A549 (cell line): ENCODE results near the gene ERAP2. TPM values are rescaled to one million over a fixed set of nuclear protein-coding genes. Genes with fewer than 3 reads are reported as not detected.
A peak's percentile ranks its signal among the peaks of the same experiment; 100 is the strongest.
"Not testable (repeated sequence)": the region's sequence is repeated elsewhere in the genome, so short reads cannot be mapped to it uniquely, and the experiment has no call there.

Experiments used
- ATAC-seq, 2 experiments: fragments of 200-7000 bp in 1 of 2; fragments of >200 bp in 1 of 2; cut with Nextera tagmentation in 1 of 2; cut with Tn5 transposase in 1 of 2; 3 replicates each; pipeline versions ENCODE4 v1.8.0 to v1.9.1; 2018 to 2020; ENCODE audit warnings: mild to moderate bottlenecking in 1 of 2, moderate library complexity in 1 of 2
- CTCF ChIA-PET: fragments of 300-600 bp; sonication (Branson Sonifier 250); formaldehyde crosslinking; extraction: SDS; loops from one replicate; lab custom pipeline; 2021; ENCODE audit warnings: antibody characterized with exemption, inconsistent platforms; lab: Yijun Ruan, JAX
- POLR2A ChIA-PET: fragments of 350-600 bp; formaldehyde crosslinking; extraction: SDS; loops from one replicate; lab custom pipeline; 2021; ENCODE audit warnings: antibody characterized with exemption, inconsistent platforms; lab: Yijun Ruan, JAX
- DNase-seq, 2 experiments: peaks; one replicate each; pipeline versions ENCODE4 v3.0.0 to v3.0.0-alpha.2; 2011 to 2016; ENCODE audit warnings: low read depth in 1 of 2, low spot score in 1 of 2
- FAIRE-seq: peaks from 2 replicates; lab custom pipeline; 2011; peaks lifted over from hg19 to GRCh38; lab: Jason Lieb, UNC
- H3K27ac ChIP-seq, 2 experiments: fragments of >200 bp; sonication (Bioruptor Twin); formaldehyde crosslinking; 3 replicates each; pipeline ENCODE4 v1.5.1; 2016 to 2017
- H3K4me1 ChIP-seq: fragments of >200 bp; sonication (Bioruptor Twin); formaldehyde crosslinking; 3 replicates; pipeline ENCODE4 v1.6.1; 2016
- H3K4me2 ChIP-seq: fragments of >200 bp; sonication (Bioruptor Twin); formaldehyde crosslinking; 3 replicates; pipeline ENCODE4 v1.6.1; 2016
- H3K4me3 ChIP-seq: fragments of >200 bp; sonication (Bioruptor Twin); formaldehyde crosslinking; 3 replicates; pipeline ENCODE4 v1.5.1; 2016
- H3K9me3 ChIP-seq: fragments of >200 bp; sonication (Bioruptor Twin); formaldehyde crosslinking; 3 replicates; pipeline ENCODE4 v1.6.1; 2016
- BCL3 ChIP-seq: fragments of >200 bp; sonication (Bioruptor Twin); formaldehyde crosslinking; IDR thresholded peaks from 3 replicates; pipeline ENCODE4 v1.6.1; 2016
- CHD4 ChIP-seq: fragments of 200-600 bp; sonication (generic); IDR thresholded peaks from 2 replicates; pipeline ENCODE4 v1.6.1; 2016; ENCODE audit warnings: antibody characterized with exemption, mild to moderate bottlenecking, borderline replicate concordance
- CTCF ChIP-seq: fragments of >200 bp; sonication (Bioruptor Twin); formaldehyde crosslinking; IDR thresholded peaks from 3 replicates; pipeline ENCODE4 v1.5.1; 2016
- E2F6 ChIP-seq: IDR thresholded peaks from 2 replicates; pipeline ENCODE4 v1.6.1; 2012; ENCODE audit warnings: low read depth, borderline replicate concordance
- ESRRA ChIP-seq: fragments of 150-350 bp; IDR thresholded peaks from 2 replicates; pipeline ENCODE4 v1.6.1; 2014; ENCODE audit warnings: mild to moderate bottlenecking, low read length, borderline replicate concordance
- FOSB ChIP-seq: fragments of 250-450 bp; sonication (Bioruptor Pico); IDR thresholded peaks from 2 replicates; pipeline ENCODE4 v1.5.0; 2020; ENCODE audit warnings: mild to moderate bottlenecking, moderate library complexity
- HOXB13 ChIP-seq: fragments of 250-450 bp; sonication (Bioruptor Pico); IDR thresholded peaks from 2 replicates; pipeline ENCODE4 v1.5.0; 2020; ENCODE audit warnings: low read depth, mild to moderate bottlenecking, moderate library complexity
- HOXB5 ChIP-seq: fragments of 250-450 bp; sonication (Bioruptor Pico); IDR thresholded peaks from 2 replicates; pipeline ENCODE4 v1.5.0; 2020; ENCODE audit warnings: mild to moderate bottlenecking, moderate library complexity
- MYC ChIP-seq: IDR thresholded peaks from 2 replicates; pipeline ENCODE4 v1.6.1; 2012; ENCODE audit warnings: mild to moderate bottlenecking, inconsistent platforms, low read length, improper control_type of control experiment, borderline replicate concordance
- NFE2L2 ChIP-seq: fragments of 150-350 bp; conservative IDR thresholded peaks from 2 replicates; pipeline ENCODE4 v1.6.1; 2014; ENCODE audit warnings: low read length
- RFX5 ChIP-seq: fragments of 450-650 bp; IDR thresholded peaks from 2 replicates; pipeline ENCODE4 v1.7.1; 2014; ENCODE audit warnings: antibody characterized with exemption, mild to moderate bottlenecking, moderate library complexity
- RNF2 ChIP-seq: fragments of 200-600 bp; sonication (generic); IDR thresholded peaks from 2 replicates; pipeline ENCODE4 v1.6.1; 2016; ENCODE audit warnings: low read depth, mild to moderate bottlenecking, antibody characterized with exemption, moderate library complexity, borderline replicate concordance
- SREBF2 ChIP-seq: fragments of 450-650 bp; IDR thresholded peaks from 2 replicates; pipeline ENCODE4 v1.6.1; 2014; ENCODE audit warnings: mild to moderate bottlenecking, moderate library complexity
- TP53 ChIP-seq: fragments of 250-450 bp; sonication (Bioruptor Pico); IDR thresholded peaks from 2 replicates; pipeline ENCODE4 v1.5.0; 2021; ENCODE audit warnings: mild to moderate bottlenecking, moderate library complexity
- ZSCAN20 ChIP-seq: fragments of 250-450 bp; sonication (Bioruptor Pico); IDR thresholded peaks from 2 replicates; pipeline ENCODE4 v1.8.0; 2022; ENCODE audit warnings: mild to moderate bottlenecking, moderate library complexity
- WGBS: methylation state at CpG from one replicate; pipeline ENCODE4 v1.1.6; 2017; ENCODE audit errors: missing lambda C conversion rate; 5-methylcytosine and 5-hydroxymethylcytosine counted together
- polyA plus RNA-seq, 4 experiments: library from polyadenylated mRNA; depleted of rRNA in 3 of 4; stranded (reverse); fragments of >200 nt; fragmentation: RNase III in 1 of 4; extraction: RNeasy Plus Mini Kit Qiagen cat#74134 plus additional on column Dnase treatment in 1 of 4; gene quantifications; 2 replicates in 3 of 4; 3 replicates in 1 of 4; pipeline ENCODE4 v1.2.3, GENCODE V29; 2011 to 2017
- TF ChIP-seq, protein P1 (sequence below): fragments of 250-450 bp; sonication (Bioruptor Pico); IDR thresholded peaks from 2 replicates; pipeline ENCODE4 v1.5.0; 2021; ENCODE audit warnings: mild to moderate bottlenecking, moderate library complexity, borderline replicate concordance
- TF ChIP-seq, protein P2 (sequence below): IDR thresholded peaks from 2 replicates; pipeline ENCODE4 v1.6.1; 2012

Gene ERAP2
- polyA plus RNA-seq, 2 of the 4 experiments (the other 2 are of a cell fraction), result 1.0 to 2.2 TPM

DNA sequence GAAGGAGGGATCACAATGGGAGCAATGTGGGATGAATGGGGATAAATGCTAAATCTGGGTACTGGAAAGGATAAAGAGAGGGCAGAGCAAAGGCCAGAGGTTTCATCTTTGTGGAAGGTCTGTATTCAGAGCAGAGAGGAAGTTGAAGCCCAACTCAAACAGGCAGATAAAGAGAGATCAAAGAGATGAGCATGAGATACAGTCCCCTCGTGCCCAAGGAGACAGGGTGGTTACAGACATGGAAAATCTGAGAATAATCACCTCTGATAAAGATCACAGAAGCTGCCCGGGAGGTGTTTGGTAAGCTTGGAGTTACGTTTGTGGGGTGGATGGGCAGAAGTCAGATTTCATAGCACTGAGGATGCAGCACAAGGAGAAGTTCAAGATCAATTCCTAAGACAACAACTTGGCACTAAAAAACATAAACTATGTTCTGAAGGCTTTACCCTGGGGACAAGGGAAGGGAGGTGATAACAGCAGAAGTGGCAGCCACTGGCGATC is 459 bp upstream of the ERAP2 start:
- WGBS, result 3% methylated on average over 4 of the region's 4 CpGs
- peak overlapping the region; percentile 80 for H3K4me2 ChIP-seq
- no peaks in the 10 kb centered on the region for H3K9me3 ChIP-seq
- no peak for FAIRE-seq
- H3K27ac ChIP-seq, result peak overlapping the region; percentile 76 to 84
- peak overlapping the region; percentile 50 for H3K4me3 ChIP-seq
- DNase-seq, result peak in 1 of 2 experiments; percentile 25
- ATAC-seq, result peak; percentile 37 to 60; a peak in 3 of 6 replicates
- H3K4me1 ChIP-seq, result peaks cover 11% of the 10 kb centered on the region; the same call in 2 of the 3 replicates
- CTCF ChIA-PET, result interaction anchor here (1.4 to 2.8 kb wide), 5 partner anchors 8 to 287 kb away, joined by 4 to 15 read pairs (median 5); partner anchors contain the start of genes ERAP1 and LIX1
- POLR2A ChIA-PET, result interaction anchor here (1.8 to 2.5 kb wide), 2 partner anchors 60 to 68 kb away, joined by 5 to 7 read pairs; partner anchors contain the start of genes ERAP1 and LNPEP
- TF ChIP-seq E2F6 (no peak), ZSCAN20 (CRISPR knock-in tag) (no peak), HOXB13 (CRISPR knock-in tag) (no peak), SREBF2 (no peak), RFX5 (no peak), ESRRA (no peak), CTCF (no peak), BCL3 (no peak), HOXB5 (CRISPR knock-in tag) (no peak), NFE2L2 (no peak), CHD4 (no peak), TP53 (CRISPR knock-in tag) (no peak), MYC (no peak), RNF2 (no peak), FOSB (CRISPR knock-in tag) (no peak)
- TF ChIP-seq, protein P1, sequence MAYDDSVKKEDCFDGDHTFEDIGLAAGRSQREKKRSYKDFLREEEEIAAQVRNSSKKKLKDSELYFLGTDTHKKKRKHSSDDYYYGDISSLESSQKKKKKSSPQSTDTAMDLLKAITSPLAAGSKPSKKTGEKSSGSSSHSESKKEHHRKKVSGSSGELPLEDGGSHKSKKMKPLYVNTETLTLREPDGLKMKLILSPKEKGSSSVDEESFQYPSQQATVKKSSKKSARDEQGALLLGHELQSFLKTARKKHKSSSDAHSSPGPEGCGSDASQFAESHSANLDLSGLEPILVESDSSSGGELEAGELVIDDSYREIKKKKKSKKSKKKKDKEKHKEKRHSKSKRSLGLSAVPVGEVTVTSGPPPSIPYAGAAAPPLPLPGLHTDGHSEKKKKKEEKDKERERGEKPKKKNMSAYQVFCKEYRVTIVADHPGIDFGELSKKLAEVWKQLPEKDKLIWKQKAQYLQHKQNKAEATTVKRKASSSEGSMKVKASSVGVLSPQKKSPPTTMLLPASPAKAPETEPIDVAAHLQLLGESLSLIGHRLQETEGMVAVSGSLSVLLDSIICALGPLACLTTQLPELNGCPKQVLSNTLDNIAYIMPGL (CRISPR knock-in tag), result no peak
- TF ChIP-seq, protein P2, sequence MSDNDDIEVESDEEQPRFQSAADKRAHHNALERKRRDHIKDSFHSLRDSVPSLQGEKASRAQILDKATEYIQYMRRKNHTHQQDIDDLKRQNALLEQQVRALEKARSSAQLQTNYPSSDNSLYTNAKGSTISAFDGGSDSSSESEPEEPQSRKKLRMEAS, result no peak
- TF ChIP-seq, all 56 proteins: peak for 0

DNA sequence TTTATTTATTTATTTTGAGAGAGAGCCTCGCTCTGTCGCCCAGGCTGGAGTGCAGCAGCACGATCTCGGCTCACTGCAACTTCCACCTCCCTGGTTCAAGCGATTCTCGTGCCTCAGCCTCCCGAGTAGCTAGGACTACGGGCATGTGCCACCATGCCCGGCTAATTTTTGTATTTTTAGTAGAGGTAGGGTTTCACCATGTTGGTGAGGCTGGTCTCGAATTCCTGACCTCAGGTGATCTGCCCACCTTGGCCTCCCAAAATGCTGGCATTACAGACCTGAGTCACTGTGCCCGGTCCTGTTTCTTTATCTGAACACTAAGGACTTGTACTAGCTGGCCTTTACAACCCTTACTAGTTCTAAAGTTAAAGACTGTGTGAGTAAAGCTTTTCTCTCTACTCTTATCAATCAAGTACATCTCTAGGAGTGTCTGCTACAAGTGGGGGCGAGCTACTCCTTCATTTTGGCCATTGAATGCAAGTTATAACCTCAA is 723 bp downstream of the ERAP2 start:
- peak overlapping the region; percentile 50 for H3K4me3 ChIP-seq
- H3K27ac ChIP-seq, result peak overlapping the region; percentile 76 to 84
- CTCF ChIA-PET, result interaction anchor here (1.4 to 2.8 kb wide), 6 partner anchors 9 to 286 kb away, joined by 4 to 15 read pairs (median 5); partner anchors contain the start of genes ERAP1 and LIX1

More for the DNA sequence above, 723 bp downstream of the ERAP2 start:
- 3% methylated on average over 12 of the region's 12 CpGs for WGBS
- not testable (repeated sequence) for DNase-seq, H3K9me3 ChIP-seq, FAIRE-seq
- Histone ChIP-seq H3K4me2 (peak overlapping the region; percentile 80), H3K4me1 (peaks cover 17% of the 10 kb centered on the region; the same call in 2 of the 3 replicates)
- ATAC-seq, result peak in 1 of 2 experiments; percentile 45; a peak in 3 of 6 replicates
- POLR2A ChIA-PET, result interaction anchor here (1.8 to 2.5 kb wide), 2 partner anchors 59 to 69 kb away, joined by 5 to 7 read pairs; partner anchors contain the start of genes ERAP1 and LNPEP
